Smooth muscle cell of the brain vasculature (primary cell): ENCODE results near the gene CAPZB.

Source experiments
- DNase-seq: peaks from one replicate; pipeline ENCODE4 v3.0.0-alpha.2; 2012; ENCODE audit warnings: low read depth, low spot score

CAPZB gene

GRCh38 chr1:19429611-19430010 lies 55.7 kb downstream of the CAPZB start:
- DNase-seq, result no peak

- DNase-seq, result no peak
Measured at GRCh38 chr1:19427087-19427781, 58.1 kb downstream of the CAPZB start.

DNA sequence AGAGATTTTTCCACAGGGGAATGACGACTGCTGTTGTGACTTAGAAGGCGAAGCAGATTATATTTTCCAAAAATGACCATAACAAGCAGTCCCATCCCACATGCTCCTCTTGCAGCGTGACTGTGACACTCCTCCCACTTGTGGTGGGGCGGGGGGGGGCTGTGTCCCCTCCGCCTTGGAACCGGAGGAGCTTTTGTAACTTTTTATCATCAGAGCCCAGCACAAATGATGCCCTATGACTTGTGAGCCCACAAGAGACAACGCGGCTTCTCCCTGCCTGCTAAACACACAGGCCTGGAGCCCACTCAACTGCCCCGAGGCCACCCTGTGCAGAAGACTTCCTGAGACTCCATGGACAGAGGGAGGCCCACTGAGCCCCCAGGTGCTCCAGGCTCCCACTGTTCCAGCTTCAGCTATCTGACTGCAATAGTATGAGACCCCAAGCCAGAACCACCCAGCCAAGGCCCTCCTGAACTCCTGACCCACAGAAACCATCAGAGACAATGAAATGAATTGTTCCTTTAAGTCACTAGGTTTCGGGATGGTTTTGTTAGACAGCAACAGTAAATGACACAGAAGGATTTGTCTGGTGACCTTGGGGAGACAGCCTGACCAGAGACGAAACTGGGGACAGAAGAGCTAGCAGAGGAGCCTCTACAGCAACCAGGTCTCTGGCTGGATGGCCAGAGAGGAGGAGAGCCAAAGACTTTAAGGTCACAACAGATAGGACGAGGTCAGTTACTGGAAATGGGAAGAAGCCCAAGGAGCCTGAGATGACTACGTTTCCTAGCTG lies 58.8 kb downstream of the CAPZB start:
- no peak for DNase-seq

DNA sequence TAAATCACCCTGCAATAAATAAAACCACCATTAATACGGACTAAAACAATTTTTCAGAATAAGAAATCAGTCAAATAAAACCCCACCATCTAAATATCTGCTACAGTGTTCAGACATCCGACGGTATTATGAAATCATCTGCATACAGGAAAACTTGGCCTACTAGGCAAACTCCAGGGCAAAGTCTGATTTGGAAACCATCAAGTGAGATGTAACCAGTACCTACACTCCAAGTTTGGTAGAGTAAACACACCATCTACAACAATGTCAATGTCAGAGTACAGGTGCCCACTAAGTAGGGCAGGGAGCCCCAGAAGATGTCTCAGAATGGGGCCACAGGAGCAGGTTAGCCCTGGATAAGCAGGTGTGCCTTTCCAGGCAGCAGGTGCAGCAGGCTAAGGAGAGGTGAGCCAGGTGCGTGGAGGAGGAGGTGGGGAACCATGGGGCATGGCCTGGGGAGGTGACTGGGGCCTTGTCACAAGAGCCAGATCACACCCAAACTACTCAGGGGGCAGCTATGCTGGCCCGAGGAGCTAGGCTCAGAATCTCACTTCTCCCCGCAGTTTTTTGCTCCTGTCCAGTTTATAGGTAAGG lies 59.6 kb downstream of the CAPZB start:
- DNase-seq, result no peak

DNA sequence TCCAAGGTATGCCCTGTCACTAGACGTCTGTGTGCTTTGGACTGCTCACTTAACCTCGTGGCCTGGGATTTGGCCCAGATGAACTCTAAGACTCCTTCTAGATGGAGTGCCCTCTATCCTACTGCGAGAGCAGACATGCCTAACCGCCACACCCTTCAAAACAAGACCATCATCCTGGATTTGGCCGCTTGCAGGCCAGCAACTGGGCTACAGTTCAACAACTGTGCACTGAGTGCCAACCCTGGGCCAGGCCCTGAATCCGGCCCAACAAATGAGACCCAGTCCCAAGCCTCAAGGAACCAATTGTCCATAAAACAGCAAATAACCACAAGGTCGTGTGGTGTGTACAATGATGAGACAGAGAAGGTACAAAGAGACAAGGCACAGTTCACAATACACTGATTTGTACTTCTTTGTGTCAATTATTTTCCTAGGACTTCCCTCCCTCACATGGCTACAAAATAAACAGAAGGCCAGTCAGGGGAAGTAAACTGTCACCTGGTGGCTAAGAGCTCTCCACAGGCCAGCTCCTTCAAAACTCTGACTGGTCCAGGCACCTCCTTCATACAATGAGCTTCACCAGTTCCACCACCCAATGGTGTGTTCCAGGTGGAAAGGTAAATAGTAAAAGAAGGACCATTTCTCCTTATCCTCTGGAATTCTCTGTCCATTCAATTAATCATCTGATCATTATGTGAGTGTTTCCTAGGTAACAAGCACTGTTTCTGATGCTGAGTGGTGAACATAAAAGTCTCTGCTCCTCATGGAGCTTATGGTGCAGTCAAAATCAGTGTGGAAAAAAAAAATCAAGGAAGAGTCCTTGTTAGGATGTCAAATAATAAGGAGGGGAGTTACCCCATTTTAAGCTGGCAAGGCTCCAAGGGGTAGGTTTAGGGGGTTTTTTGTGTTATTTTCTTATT lies 60.4 kb downstream of the CAPZB start:
- no peak for DNase-seq

- no peak for DNase-seq
Measured at GRCh38 chr1:19423130-19423529, 62.2 kb downstream of the CAPZB start.

DNA sequence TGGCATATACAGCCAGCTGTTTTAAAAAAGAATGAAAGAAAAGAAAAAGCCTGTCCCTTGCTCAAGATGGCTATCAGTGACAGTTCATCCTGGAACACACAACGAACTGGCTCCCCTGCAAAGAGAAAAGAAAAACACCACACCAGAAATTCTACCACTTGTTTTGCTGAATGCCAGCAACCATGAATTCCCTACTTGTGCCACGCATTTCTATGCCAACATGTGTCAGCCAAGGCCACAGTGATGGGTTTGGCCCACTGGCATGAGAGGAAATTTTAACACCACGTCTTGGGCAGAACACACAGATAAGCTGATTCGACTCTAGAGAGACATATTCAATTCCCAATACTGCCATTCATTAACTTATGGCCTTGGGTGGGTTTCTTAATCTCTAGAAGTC lies 64.0 kb downstream of the CAPZB start:
- no peak for DNase-seq

DNA sequence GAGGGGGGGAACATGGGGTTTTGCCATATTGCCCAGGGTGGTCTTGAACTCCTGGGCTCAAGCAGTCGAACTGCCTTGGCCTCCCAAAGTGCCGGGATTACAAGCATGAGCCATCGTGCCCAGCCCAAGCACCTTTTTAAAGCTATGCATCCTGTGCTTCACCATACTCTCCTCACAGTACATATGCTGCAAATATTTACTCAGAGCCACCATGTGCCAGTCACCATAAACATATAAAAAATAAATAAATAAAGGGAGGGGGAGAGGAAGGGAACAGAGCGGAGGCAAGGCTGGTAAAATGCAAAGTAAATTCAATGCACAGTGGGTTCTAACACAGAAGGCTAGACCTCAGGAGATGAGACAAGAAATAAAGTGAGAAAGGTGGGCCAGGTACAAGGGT lies 64.7 kb downstream of the CAPZB start:
- DNase-seq, result no peak

DNA sequence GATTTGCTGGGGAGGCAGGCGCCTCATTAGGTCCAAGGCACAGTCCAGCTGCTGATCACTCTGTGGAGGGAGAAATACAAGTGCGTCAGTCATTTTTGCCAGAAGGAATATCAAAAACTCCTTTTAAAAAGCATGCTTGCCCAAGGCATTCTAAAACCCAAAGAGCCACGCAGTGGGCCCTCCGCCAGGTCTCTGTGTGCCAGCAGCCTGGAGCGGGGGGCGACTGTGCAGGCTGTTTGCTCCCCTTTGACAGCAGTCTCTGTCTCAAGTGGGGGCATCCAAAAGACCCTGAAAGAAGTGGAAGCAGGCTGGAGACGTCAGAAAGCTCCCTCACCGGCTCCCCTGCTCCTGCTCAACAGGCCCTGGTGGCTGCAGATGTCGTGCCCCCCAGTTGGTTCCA lies 65.6 kb downstream of the CAPZB start:
- no peak for DNase-seq

DNA sequence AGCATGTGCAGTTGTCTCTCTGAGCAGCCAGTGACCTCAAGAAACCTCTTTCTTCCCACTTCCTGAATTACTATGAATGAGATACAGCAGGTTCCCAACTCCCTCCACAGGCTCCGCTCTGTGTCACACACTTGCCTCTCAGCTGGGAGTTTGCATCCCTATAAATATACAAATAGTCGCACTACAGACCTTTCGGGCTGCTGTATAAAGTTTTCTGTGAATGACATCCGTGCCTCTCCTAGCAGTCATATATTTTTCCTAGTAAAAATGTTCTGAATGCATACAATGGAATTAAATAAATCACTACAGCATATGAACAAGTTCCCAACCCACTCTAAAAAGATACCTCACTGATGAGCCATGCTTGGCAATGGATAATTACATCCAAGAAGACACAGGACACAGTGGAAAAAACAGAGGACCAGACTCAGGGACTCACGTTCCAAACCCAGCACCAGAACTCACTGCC lies 66.8 kb downstream of the CAPZB start:
- no peak for DNase-seq

GRCh38 chr1:19416921-19417470 lies 68.3 kb downstream of the CAPZB start:
- DNase-seq, result no peak

DNA sequence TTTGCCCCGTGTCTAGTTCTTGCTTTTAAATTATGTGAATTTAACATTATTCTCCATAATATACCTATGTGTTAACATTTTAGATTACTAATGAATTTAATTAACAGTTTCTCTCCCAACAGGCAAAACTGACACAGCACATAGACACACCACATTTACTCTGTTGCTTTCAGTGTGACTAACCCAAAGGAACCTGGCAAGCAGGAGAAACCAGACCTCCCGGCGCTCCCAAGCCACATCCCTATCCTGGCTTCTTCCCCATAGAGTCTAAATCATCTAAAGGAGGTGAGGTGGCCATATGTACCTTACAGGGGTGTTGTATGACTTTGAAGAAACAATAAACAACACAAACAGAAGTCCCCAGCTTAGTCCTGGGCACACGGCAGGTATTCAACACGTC lies 69.2 kb downstream of the CAPZB start:
- no peak for DNase-seq

DNA sequence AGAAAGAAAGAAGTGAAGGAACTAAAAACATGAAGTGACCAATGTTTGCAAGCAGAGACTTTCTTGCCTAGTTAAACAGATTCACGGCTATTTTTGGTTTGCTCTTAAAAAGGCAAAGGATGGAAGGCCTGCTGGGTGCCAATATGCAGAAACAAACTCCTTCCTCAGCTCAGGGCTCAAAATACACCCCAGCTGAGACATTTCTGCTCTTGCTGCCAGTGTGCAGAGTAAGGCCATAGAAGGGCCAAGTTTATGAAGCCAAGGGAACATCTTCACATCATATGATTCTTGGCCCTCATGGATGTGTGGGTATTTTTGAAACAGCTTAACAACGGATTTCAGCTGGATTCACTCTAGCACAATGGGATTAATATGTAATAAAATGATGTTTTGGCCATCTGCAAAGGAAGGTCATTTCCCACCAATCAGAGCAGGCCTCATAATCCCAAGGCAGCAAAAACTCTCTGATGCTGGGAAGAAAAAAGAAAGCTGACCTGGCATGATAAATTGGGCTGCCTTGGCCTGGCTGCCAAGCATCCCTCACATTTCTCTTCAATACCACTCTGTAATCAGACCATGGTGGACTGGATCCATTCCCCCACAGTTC lies 70.7 kb downstream of the CAPZB start:
- no peak for DNase-seq

GRCh38 chr1:19413999-19414398 lies 71.3 kb downstream of the CAPZB start:
- DNase-seq, result no peak

- DNase-seq, result no peak
Measured at GRCh38 chr1:19412654-19413053, 72.7 kb downstream of the CAPZB start.

DNA sequence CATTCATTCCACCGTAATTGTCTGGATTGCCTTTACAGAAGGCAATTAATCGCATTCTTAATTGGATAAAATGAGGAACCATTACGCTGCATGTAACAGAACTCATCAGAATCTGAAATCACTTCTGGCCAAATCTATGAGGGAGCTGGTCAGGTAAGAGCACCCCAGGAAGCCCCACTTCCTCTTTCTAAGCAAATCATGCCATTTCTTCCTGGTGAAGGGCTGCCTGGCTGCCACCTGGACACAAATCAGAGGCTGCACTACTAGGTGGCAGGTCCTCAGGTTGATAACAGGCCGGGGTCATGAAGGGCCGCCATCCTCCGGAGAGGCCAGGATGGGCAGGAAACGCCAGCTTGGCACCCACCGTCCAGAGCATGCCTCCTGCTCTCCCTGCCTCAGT lies 73.7 kb downstream of the CAPZB start:
- no peak for DNase-seq

DNA sequence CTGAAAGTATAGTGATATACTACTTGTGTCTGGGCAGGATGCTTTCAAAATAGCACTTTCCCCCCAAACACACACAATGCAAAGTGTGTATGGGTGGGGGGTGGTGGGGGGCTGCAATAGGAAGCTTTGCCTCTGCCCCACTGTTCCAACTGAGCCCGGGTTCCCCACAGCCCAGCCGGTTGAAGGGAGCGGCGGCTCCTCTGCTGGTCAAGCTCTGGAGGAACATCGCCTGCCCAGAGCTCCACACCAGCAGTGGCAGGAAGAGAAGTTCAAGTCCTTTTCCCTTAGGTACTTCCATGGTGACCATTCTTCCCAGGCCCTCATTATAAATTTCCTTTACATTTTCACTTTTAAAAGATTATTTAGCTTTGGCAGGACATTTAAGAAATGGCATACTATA lies 74.9 kb downstream of the CAPZB start:
- no peak for DNase-seq

DNA sequence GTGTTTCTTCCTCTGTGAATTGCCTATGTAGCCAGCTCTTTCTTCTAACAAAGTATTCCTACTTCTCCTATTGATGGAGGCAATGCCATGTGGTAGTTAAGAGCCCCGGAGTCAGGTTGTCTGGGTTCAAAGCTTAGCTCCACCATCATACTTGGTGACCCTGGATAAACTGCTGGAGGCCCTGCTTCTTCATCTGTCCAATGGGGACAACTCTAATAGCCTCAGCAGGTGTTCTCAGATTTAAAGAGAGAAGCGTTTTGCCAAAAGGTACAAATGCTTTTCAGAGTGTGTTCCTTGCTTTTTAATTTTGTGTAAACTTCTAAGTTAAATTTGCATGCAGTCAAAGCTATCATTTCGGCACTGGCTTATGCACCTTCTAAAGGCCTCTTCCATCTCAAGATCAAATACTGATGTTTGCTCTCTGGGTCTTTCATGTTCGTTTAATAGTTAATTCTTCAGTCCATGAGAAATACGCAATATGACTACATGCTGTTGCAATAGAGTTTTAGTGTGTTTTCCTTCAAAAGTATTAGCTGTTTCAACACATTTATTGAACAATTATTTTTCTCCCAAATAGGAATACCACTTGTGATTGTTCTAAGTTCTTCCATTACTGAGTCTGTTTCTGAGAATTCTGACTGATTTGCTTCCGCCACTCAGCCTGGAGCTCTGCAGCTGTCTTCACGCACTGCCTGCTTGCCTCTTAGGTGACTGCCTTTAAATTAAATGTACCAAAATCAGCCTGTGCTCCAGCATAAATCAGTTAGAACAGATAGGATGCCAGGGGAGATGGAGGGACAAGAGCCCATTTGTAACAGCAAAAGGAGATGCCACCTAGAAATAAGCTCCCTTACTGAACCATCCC lies 75.6 kb downstream of the CAPZB start:
- DNase-seq, result no peak

GRCh38 chr1:19407494-19408096 lies 77.7 kb downstream of the CAPZB start:
- no peak for DNase-seq

DNA sequence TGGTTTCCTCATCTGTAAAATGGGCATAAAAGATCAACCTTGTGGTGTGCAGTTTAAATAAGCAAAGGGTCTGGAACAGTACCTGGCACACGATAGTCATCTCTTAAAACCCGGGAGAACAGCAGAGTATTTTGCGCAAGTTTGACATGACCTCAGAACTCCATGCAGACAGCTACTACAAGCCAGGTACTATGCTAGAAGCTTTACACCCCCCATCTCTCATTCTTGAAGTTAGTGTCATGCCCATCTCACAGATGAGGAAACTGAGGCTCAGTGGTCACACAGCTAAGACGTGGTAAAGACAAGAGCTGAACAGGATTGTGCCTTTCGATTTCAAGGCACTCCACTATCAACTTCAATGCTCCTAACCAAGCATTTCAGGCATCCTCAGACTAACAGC lies 78.7 kb downstream of the CAPZB start:
- DNase-seq, result no peak
